GM21360 (cell line): ENCODE results near the gene ZNF672.
"Not testable (repeated sequence)": the region's sequence is repeated elsewhere in the genome, so short reads cannot be mapped to it uniquely, and the experiment has no call there.

Experiments used
- ATAC-seq: cut with Tn5 transposase; IDR thresholded peaks from one replicate; pipeline ENCODE4 v1.9.1; 2021; ENCODE audit warnings: mild to moderate bottlenecking, moderate library complexity; ENCODE audit not compliant: unreplicated experiment

Gene ZNF672

DNA sequence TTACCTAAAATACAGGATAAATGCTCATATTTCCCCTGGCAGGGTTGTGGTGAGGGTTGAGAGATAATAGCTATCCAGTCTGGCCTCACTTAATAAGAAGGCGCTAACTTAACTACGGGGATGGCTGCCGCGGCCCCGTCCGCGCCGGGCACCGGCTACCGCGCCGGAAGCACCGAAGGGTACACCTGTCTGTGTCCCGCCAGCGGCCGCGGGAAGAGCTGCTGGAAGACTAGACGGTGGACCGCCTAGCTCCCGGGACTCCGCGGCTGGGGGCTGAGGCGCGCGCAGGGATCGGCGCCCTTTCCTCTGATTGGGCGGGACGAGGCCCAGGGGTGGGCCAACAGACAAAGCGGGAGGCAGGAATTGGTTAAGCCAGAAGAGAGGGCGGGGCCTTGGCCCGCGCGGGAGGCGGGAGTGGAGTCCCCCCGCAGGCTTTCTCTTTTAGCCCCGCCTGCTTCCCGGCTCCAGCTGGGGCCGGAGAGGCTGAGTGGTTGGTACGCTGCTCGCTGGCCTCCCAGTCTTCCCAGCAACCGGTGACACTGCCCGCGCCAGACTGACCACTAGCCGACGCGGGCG is at the start of gene ZNF672:
Gene ZNF672 (plus strand): TSS at position 444 of the 576 bp plus-strand sequence. CDS start 9,051 bp downstream, outside the sequence.
- ATAC-seq: peak; percentile 78

GRCh38 chr1:248788327-248788726 is 49.7 kb upstream of the ZNF672 start:
- no peak for ATAC-seq

DNA sequence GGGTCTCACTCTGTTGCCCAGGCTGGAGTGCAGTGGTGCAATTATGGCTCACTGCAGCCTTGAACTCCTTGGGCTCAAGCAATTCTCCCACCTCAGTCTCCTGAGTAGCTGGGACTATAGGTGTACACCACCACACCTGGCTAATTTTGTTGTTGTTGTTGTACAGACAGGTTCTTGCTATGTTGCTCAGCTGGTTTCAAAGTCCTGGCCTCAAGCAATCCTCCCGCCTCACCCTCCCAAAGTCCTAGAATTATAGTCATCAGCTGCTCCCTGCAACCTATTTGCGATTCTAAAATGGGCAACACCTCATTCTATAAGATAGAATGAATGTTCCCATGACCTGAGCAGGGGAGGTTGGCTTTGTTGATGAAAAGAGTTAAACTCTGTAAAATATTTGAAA is 48.7 kb upstream of the ZNF672 start:
- not testable (repeated sequence) for ATAC-seq

- ATAC-seq: no peak
These were observed 47.6 kb upstream of the ZNF672 start for GRCh38 chr1:248790456-248790855.

GRCh38 chr1:248791010-248791409 is 47.0 kb upstream of the ZNF672 start:
- ATAC-seq: no peak

DNA sequence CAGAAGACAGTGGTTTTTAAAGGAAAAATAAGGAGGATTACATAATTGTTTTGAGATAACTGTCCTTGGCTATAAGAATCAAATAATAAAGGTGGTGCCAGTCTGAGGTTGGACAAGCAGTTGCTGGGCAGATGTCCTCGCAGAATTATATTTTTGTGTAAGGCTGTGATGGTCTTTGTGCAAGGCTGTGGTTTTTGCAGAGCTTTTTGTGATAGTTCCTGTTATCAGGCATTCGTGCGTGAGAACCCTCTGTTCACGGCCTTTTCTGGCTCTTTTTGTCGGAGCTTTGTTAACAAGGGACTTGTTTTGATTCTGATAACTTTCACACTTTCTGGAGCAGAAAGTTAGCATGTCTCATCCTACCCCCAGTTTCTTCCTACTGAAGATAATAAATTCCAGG is 45.7 kb upstream of the ZNF672 start:
- ATAC-seq: peak; percentile 31

DNA sequence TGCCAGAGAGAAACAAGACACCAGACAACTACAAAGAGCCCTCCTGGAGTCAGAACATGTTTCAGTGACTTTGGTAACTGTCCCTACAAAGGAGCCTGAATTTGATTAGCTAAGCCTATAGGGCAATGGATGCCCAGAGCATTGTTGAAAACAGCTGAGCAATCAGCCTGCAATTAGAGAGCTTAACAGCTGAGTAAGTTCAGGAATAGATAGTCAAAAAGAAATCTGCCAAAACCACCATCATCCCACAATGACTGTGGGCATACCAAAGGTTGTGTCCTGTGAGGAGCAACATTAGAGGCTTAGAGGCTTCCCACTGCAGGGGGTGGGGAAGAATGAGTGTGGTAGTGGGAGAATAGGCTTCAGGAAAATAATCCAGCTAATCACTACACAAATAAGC is 44.4 kb upstream of the ZNF672 start:
- peak; percentile 94 for ATAC-seq

DNA sequence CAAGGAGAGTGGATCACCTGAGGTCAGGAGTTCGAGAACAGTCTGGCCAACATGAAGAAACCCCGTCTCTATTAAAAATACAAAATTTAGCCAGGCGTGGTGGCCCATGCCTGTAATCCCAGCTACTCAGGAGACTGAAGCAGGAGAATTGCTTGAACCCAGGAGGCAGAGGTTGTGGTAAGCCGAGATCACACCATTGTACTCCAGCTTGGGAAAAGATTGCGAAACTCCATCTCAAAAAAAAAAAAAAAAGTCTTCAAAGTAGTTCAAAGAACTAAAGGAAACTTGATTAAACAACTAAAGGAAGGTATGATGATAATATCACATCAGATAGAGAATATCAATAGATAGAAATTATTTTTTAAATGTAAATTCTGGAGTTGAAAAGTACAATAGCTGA is 43.4 kb upstream of the ZNF672 start:
- ATAC-seq: not testable (repeated sequence)

DNA sequence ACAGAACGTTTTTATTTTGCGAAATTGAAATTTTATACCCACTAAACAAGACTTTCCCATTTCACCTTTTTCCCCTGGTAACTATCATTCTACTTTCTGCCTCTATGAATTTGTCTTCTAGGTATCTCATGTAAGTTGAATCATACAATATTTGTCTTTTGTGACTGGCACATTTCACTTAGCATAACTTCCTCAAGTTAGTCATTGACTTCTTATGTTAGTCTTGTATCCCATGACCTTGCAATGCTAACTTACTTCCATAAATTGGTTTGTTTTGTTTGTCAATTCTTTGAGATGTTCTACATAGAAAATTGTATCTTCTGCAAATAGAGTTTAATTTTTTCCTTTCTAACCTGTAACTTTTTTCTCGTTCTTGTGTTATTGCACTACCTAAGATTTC is 39.2 kb upstream of the ZNF672 start:
- no peak for ATAC-seq

- ATAC-seq: no peak
These were observed 37.6 kb upstream of the ZNF672 start for GRCh38 chr1:248800459-248800858.

GRCh38 chr1:248802454-248802853 is 35.6 kb upstream of the ZNF672 start:
- no peak for ATAC-seq

- not testable (repeated sequence) for ATAC-seq
These were observed 34.5 kb upstream of the ZNF672 start for GRCh38 chr1:248803501-248803900.

DNA sequence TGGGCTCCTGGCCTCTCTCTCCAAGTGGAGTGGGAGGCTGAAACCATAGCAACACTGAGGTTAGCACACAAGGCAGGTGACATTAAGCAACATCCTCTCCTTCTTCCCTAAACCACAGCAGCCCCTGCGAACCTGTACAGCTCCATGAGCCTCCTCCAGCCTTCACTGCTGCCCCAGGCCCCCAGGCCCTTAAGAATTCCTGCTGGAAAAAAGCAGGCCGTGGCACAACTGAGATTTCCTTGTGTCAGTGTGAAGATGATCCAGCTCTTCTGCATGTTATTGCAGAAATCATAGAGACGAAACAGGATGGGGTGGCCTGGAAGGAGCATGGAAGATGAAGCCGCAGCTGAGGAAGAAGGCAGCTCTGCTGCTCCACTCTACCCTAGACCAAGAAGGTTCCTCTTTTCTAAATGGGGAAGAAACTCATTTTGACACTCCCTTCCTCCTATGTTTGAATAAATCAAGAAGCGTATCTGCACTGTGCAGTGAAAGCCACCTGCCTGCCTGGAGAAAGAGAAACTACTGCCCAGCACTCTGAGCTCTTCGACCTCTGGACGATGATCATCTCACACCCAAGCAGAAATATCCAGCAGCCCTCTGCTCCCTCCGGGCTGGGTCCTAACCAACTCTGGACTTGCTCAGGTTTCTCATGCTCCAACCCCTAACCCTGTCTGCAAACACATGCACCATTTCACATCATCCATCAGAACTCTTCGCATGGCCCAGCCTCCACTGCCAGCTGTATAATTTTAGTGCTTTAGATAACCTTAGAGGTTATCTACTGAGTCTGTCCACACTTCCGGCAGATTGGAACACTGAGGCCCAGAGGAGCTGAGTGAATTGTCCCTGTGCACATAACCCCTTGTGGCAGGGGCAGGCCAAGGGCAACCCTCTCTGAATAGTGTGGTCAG is 33.0 kb upstream of the ZNF672 start:
- peak; percentile 90 for ATAC-seq

DNA sequence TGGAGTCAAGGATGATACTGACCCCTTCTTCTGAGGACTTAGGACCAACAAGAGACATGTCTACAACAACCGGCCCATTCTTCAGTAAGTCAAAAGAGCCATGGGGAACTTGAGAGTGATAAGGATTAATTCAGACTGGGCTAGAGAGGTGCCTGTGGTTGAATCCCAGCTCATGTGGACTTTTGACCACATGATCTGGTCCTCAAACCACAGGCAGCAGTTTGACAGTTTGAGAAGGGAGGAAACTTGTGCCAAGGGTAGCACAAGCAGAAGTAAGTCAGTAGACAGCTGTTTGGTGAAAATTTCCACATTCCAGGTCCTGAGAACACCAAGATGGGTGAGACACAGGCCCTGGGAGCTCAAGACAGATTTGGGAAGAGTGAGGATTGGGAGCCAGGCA is 32.1 kb upstream of the ZNF672 start:
- ATAC-seq: no peak

DNA sequence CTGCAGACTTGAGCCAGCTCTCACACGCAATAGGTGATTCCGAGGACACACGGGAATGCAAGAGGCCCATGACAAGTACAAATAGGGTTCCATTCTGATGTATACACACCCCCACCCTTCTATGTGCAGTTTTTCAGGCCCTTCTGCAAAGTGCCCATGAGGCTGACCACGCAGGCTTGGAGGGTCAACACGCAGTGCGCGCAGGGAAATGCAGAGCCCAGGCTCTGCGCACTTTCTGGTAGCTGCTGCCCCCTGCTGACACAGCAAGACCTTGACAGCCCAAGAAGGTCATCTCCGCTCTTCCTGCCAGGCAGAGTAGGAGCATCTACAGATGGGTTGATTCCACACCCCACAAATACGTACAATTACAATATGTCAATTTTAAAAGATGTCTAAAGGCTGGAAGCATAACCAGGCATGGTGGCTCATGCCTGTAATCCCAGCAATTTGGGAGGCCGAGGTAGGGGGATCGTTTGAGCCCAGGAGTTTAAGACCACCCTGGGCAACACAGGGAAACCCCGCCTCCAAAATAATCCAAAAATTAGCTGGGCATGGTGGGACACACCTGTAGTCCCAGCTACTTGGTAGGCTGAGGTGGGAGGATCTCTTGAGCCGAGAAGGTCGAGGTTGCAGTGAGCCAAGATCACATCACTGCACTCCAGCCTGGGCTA is 30.8 kb upstream of the ZNF672 start:
- ATAC-seq: peak; percentile 52

- no peak for ATAC-seq
These were observed 29.1 kb upstream of the ZNF672 start for GRCh38 chr1:248808876-248809275.

GRCh38 chr1:248810000-248810726 is 27.9 kb upstream of the ZNF672 start:
- no peak for ATAC-seq

- ATAC-seq: no peak
These were observed 27.1 kb upstream of the ZNF672 start for GRCh38 chr1:248810727-248811513.

DNA sequence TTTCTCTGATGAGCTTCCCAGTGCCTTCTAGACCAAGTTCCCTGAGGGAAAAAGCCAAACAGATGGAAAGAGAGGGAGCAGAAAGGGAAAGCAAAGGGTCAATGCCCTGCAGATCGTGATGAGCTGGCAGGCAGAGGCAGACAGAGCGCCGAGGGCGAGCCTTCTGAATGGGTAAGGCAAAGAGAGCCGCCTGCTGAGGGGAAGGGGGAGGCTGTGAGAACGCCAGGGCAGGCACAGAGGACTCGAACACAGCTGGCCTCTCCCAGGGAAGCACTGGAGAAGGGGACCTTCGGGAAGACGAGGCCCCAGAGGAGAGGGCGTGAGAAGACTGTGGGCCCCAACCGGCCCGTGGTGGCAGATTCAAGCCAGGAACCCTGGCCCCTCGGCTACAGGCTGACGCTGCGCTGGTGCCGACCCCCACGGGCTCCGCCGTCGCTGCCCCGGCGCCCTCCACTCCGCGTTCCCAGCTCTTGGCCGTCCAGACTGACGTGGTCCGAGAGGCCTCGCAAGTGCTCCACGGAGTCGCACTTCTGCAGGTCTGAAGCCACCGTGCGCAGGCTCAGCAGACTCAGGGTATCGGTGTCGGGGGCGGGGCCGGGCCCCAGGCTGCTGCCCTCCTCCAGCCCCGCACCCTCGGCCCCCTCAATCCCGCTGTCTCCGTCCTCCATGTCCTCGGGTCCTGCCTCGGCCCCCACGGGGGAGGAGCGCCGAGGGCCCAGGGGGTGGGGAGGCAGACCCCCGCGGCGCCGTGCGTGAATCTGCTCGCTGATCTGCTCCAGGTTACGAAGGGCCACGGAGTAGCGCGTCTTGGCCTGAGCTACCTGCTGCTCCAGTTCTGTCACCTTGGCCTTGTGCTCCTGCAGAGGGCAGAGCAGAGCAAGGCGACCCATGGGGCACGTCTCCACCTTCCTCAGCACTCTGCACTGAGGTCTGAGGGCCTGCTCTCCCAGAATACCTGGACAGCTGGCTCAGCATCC is 26.2 kb upstream of the ZNF672 start:
- ATAC-seq: no peak
